OCI-LY7 (cell line): ENCODE measurements around the gene KSR1.

Source experiments
- CTCF ChIP-seq: fragments of 200-600 bp; sonication (generic); conservative IDR thresholded peaks from 2 replicates; pipeline ENCODE4 v1.5.1; 2014; ENCODE audit warnings: mild to moderate bottlenecking, antibody characterized with exemption, low read length, moderate library complexity, mixed read lengths
- EZH2phosphoT487 ChIP-seq: fragments of 200-600 bp; sonication (generic); IDR thresholded peaks from 2 replicates; pipeline ENCODE4 v1.6.1; 2018; ENCODE audit warnings: low read depth, borderline replicate concordance, mild to moderate bottlenecking, mixed run types, antibody characterized with exemption, low read length, moderate library complexity, mixed read lengths

GRCh38 chr17:27438348-27438998, 17.8 kb upstream of the KSR1 start:
- TF ChIP-seq CTCF = no peak
- no peak for TF ChIP-seq EZH2phosphoT487
